Gastroesophageal sphincter (tissue), 4 donors: ENCODE results near the gene ITGBL1. TPM values are rescaled to one million over a fixed set of nuclear protein-coding genes. Genes with fewer than 3 reads are reported as not detected.

Experiments used
- ATAC-seq: fragments of 150-250 bp; one replicate; pipeline ENCODE4 v1.9.1; 2016; ENCODE audit warnings: mild to moderate bottlenecking, moderate library complexity
- H3K27ac ChIP-seq, 4 donors: fragments of 200-600 bp; sonication (generic) in 3 of 4; 1 replicate in 3 of 4; 2 replicates in 1 of 4; pipeline ENCODE4 v1.5.1; 2016 to 2019
- H3K27me3 ChIP-seq: fragments of 200-600 bp; sonication (generic); one replicate; pipeline ENCODE4 v1.5.1; 2019
- H3K36me3 ChIP-seq, 2 donors: fragments of 200-600 bp; sonication (generic); one replicate each; pipeline ENCODE4 v1.5.1; 2019; ENCODE audit warnings: control low read depth in 1 of 2
- H3K4me1 ChIP-seq, 3 donors: fragments of 200-600 bp; sonication (generic); 1 replicate in 2 of 3; 2 replicates in 1 of 3; pipeline ENCODE4 v1.5.1; 2016 to 2019; ENCODE audit warnings: control low read depth in 2 of 3
- H3K4me3 ChIP-seq, 2 donors: fragments of 200-600 bp; sonication (generic); one replicate each; pipeline ENCODE4 v1.5.1; 2019; ENCODE audit warnings: mild to moderate bottlenecking in 1 of 2, moderate library complexity in 1 of 2
- H3K9me3 ChIP-seq, 3 donors: fragments of 200-600 bp; sonication (generic); one replicate each; pipeline ENCODE4 v1.5.1; 2017 to 2019; ENCODE audit warnings: control low read depth in 2 of 3
- EP300 ChIP-seq: sonication (generic); formaldehyde crosslinking; IDR thresholded peaks from one replicate; pipeline ENCODE4 v1.6.1; 2017; ENCODE audit warnings: antibody characterized with exemption, mild to moderate bottlenecking
- POLR2A ChIP-seq, 2 donors: fragments of 450-650 bp; IDR thresholded peaks; one replicate each; pipeline ENCODE4 v1.6.1; 2017; ENCODE audit warnings: antibody characterized with exemption in 2 of 2, mild to moderate bottlenecking in 2 of 2, moderate library complexity in 1 of 2
- POLR2AphosphoS5 ChIP-seq: sonication (generic); formaldehyde crosslinking; IDR thresholded peaks from one replicate; pipeline ENCODE4 v1.6.1; 2017; ENCODE audit warnings: antibody characterized with exemption
- WGBS, 2 donors: methylation state at CpG; one replicate each; pipeline ENCODE4 v1.1.5; 2018; ENCODE audit warnings: low coverage in 1 of 2; 5-methylcytosine and 5-hydroxymethylcytosine counted together
- total RNA-seq, 4 donors: library from RNA; depleted of rRNA; stranded (reverse); fragments of >200 nt; gene quantifications; one replicate each; pipeline ENCODE4 v1.1.0, GENCODE V29; 2016
- TF ChIP-seq, protein P1 (sequence below), 4 experiments: fragments of 200-600 bp in 2 of 4; fragments of 450-650 bp in 2 of 4; sonication (generic) in 1 of 4; IDR thresholded peaks; one replicate each; pipeline ENCODE4 v1.5.1; 2017 to 2019; ENCODE audit warnings: antibody characterized with exemption in 4 of 4, mild to moderate bottlenecking in 2 of 4, moderate library complexity in 2 of 4

The ITGBL1 gene
- total RNA-seq, 4 donors from 2014 or later = 8.6 to 28.0 (median 12.8) TPM

DNA sequence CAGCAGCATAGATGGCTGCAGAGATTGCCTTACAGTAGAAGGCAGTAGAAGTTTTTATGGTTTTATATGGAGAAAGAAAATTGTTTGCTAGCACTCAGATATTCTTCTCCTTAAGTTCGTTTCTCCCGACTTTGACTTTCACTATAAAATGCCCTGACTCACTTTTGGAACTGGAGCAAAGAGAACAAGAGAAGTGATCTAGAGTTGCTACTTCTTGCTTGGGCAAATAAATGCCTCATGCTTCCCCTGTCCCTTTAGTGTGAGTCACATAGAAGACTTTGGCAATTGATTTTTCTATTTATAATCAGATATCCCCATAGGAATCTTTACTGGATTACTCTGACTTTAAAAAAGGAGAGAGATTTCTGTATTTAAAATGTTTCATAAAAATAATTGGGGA is 46.9 kb downstream of the ITGBL1 start:
- no peak for ATAC-seq
- H3K4me1 ChIP-seq = no peaks in the 10 kb centered on the region
- no peak overlapping the region for H3K4me3 ChIP-seq
- H3K9me3 ChIP-seq = no peaks in the 10 kb centered on the region
- no peak for TF ChIP-seq POLR2A (IDR thresholded peaks at IDR 0.05)
- TF ChIP-seq POLR2AphosphoS5 = no peak
- no peaks in the 10 kb centered on the region for H3K36me3 ChIP-seq
- no peak overlapping the region for H3K27ac ChIP-seq
- WGBS, 2 donors = 78 to 86% methylated on average over 1 to 2 of the region's 2 CpGs
- peaks cover 4% of the 10 kb centered on the region for H3K27me3 ChIP-seq

DNA sequence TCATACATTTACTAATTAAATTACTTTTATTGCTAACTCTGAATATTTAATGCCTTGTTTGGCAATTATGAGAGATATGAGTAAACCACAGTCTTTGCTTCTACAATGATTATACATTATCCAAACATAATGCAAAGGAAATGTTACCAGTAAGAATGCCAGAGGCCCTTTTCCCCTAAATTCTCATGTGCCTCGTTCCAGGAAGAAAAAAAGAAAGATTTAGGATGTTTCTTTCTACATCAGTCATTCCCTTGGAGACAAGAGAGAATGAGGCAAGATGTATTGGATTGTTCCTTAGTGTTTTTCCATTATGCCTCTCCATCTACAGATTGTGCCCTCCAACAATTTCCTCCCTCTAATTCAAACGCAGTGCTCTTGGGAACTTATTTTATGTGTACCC is 50.1 kb downstream of the ITGBL1 start:
- WGBS, 2 donors = 51 to 63% methylated on average over 2 of the region's 2 CpGs
- Histone ChIP-seq H3K9me3 (no peaks in the 10 kb centered on the region), H3K4me3 (no peak overlapping the region), H3K27ac (no peak overlapping the region), H3K27me3 (peaks cover 4% of the 10 kb centered on the region), H3K36me3 (no peaks in the 10 kb centered on the region), H3K4me1 (no peaks in the 10 kb centered on the region)
- TF ChIP-seq, protein P1, sequence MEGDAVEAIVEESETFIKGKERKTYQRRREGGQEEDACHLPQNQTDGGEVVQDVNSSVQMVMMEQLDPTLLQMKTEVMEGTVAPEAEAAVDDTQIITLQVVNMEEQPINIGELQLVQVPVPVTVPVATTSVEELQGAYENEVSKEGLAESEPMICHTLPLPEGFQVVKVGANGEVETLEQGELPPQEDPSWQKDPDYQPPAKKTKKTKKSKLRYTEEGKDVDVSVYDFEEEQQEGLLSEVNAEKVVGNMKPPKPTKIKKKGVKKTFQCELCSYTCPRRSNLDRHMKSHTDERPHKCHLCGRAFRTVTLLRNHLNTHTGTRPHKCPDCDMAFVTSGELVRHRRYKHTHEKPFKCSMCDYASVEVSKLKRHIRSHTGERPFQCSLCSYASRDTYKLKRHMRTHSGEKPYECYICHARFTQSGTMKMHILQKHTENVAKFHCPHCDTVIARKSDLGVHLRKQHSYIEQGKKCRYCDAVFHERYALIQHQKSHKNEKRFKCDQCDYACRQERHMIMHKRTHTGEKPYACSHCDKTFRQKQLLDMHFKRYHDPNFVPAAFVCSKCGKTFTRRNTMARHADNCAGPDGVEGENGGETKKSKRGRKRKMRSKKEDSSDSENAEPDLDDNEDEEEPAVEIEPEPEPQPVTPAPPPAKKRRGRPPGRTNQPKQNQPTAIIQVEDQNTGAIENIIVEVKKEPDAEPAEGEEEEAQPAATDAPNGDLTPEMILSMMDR (IDR thresholded peaks at IDR 0.05) = no peak
- no peak for TF ChIP-seq POLR2A (IDR thresholded peaks at IDR 0.05)
- no peak for TF ChIP-seq POLR2AphosphoS5
- TF ChIP-seq EP300 = no peak
- no peak for ATAC-seq

DNA sequence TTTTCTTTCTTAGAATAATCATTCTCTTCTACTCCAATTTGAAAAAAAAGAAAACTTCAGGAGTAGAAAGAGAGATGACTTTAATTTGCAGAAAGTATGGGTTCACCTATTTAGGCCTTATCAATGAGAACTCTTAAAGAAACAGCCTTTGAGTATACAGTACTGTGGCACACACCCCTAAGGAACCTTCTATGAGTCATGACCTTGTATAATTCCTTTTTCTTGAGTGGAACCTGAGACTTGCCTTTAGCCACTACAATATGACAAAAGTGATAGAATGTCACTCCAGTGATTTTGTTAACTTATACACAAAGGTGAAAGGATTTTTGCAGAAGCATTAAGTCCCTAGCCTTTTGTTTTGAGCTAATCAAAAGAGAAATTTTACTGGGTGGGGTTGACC is 58.7 kb downstream of the ITGBL1 start:
- no peak overlapping the region for H3K27ac ChIP-seq
- H3K36me3 ChIP-seq = no peaks in the 10 kb centered on the region
- no peak for ATAC-seq
- H3K9me3 ChIP-seq = no peaks in the 10 kb centered on the region
- no peaks in the 10 kb centered on the region for H3K4me1 ChIP-seq
- H3K27me3 ChIP-seq = no peaks in the 10 kb centered on the region
- no peak overlapping the region for H3K4me3 ChIP-seq
- TF ChIP-seq, protein P1 (IDR thresholded peaks at IDR 0.05) = no peak
- TF ChIP-seq EP300 = no peak
- no peak for TF ChIP-seq POLR2AphosphoS5
- no peak for TF ChIP-seq POLR2A (IDR thresholded peaks at IDR 0.05)

DNA sequence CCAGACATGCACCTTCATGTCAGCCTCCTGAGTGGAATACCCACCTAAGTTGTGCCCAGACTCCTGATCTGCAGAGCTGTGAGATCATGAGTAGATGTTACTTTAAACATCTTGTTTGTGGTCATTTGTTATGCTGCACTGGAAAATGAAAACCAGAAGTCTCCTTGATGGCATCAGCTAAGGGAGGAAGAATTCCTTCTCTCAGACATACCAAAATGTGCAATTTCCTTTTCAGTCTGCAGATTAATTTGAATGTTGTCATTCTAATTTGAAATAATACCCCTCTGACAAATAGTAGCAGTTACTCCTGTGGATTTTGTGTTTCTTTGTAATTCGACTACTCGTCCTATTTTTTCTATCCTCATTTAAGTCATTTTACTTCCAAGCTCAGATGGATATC is 59.3 kb downstream of the ITGBL1 start:
- no peak for TF ChIP-seq EP300
- TF ChIP-seq POLR2AphosphoS5 = no peak
- TF ChIP-seq, protein P1 (IDR thresholded peaks at IDR 0.05) = no peak
- TF ChIP-seq POLR2A (IDR thresholded peaks at IDR 0.05) = no peak
- H3K27ac ChIP-seq = no peak overlapping the region
- no peaks in the 10 kb centered on the region for H3K36me3 ChIP-seq
- no peak overlapping the region for H3K4me3 ChIP-seq
- no peaks in the 10 kb centered on the region for H3K4me1 ChIP-seq
- no peak for ATAC-seq
- H3K9me3 ChIP-seq = no peaks in the 10 kb centered on the region
- H3K27me3 ChIP-seq = no peaks in the 10 kb centered on the region
- WGBS, 2 donors = 81 to 84% methylated on average over 2 of the region's 2 CpGs

DNA sequence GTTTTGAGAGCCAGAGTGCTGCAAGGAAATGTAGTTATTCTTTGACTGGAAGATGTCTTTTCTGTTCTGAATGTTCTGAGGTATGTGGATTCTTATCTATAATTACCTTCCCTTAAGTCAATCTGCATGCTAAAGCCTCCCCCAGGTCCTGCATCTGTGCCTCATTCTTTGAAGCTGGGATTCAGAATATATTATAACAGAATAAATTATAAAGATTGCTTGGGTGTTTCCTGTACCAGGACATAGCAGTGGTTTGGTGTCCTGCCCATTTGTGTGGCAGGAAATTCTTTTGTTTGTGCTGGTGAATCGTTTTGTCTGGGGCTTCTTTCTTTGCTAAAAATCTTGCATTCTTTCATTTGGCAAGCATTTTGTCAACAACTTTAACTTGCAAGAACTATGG is 60.2 kb downstream of the ITGBL1 start:
- Histone ChIP-seq H3K4me3 (no peak overlapping the region), H3K4me1 (no peaks in the 10 kb centered on the region), H3K36me3 (no peaks in the 10 kb centered on the region), H3K9me3 (no peaks in the 10 kb centered on the region), H3K27me3 (no peaks in the 10 kb centered on the region), H3K27ac (no peak overlapping the region)
- 19% methylated on average over 1 of the region's 1 CpG; no CpG with 5 or more reads in 1 of the 2 donors for WGBS, 2 donors
- ATAC-seq = no peak
- TF ChIP-seq EP300 = no peak
- no peak for TF ChIP-seq POLR2AphosphoS5
- TF ChIP-seq, protein P1 (IDR thresholded peaks at IDR 0.05) = no peak
- no peak for TF ChIP-seq POLR2A (IDR thresholded peaks at IDR 0.05)
